ENCODE results near the gene DGKD. TPM values are rescaled to one million over a fixed set of nuclear protein-coding genes. Genes with fewer than 3 reads are reported as not detected.

DGKD gene
- total and polyA plus RNA-seq, 4 donors: 8.9 to 250 (median 68.3) TPM

DNA sequence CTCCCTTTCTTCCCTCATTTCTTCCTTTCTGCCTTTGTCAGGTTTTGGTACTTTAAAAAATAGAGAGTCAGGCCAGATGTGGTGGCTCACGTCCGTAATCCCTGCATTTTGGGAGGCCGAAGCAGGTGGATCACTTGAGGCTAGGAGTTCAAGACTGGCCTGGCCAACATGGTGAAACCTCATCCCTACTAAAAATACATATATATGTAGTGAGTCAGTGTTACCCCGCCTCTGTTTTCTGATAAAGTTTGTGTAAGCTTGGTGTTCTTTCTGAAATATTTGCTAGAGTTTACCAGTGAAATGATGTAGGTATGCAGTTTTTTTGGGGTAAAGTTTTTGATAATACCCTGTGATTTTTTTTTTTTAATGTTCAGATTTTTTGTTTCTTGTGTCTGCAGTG is 58.8 kb downstream of the DGKD start:
- H3K27ac ChIP-seq (ENCODE audit: low read depth in 1 of 2, low read length in 2 of 2): peak overlapping the region; percentile 20 to 52
- DNase-seq: no peak
- 40 to 48% methylated on average over 4 of the region's 4 CpGs for WGBS, 2 donors

DNA sequence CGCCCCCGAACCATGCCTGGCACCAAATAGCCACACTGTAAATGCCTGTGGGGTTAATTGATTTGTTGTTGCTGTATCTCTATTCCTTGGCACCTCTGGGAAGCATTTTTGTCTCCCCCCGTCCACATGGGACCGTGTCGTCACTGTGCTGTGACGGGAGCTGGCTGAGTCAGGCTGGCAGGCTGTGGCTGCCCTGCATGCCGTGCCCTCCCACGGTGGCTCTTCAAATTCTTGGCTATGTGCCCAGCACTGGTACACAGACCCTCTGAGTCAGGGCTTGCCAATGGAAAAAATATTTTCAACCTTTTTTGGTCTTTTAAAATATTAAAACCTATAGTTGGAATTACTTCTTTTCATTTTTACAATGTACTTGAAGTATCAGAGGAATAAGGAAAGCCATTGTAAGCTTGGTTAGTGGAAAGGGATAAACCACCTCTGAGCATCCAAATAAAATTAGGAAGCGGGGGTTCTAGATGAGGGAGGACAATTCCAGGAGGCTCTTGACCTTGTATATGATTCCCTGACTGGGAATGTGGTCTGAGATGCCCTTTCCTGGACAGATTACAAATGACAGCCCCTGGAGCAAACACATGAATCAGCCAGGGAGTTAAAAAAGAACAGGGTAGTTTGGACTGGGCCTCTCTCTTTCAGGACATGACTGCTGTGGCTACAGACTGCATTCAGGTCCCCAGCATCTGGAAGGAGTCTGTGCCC is 59.4 kb downstream of the DGKD start:
- no peaks in the 10 kb centered on the region for H3K9me3 ChIP-seq (ENCODE audit: control insufficient read depth, low read length)
- DNase-seq (peak; percentile 87 to 93), ATAC-seq (ENCODE audit: low FRiP score) (peak; percentile 77)
- 8 to 10% methylated on average over 9 of the region's 9 CpGs for WGBS, 2 donors
- H3K4me3 ChIP-seq (ENCODE audit: low read length in 2 of 2): no peak overlapping the region
- H3K27ac ChIP-seq (ENCODE audit: low read depth in 1 of 2, low read length in 2 of 2): peak overlapping the region; percentile 98 to 100
- intact Hi-C loops (cut with DNase I): no loop called here
- no peaks in the 10 kb centered on the region for H3K27me3 ChIP-seq (ENCODE audit: control insufficient read depth in 1 of 2, insufficient read depth in 2 of 2, low read length in 1 of 2)
- H3K4me1 ChIP-seq (ENCODE audit: control insufficient read depth in 1 of 2, insufficient read depth in 2 of 2, low read length in 2 of 2): peaks cover 4 to 14% of the 10 kb centered on the region in 2 donors
- H3K36me3 ChIP-seq (ENCODE audit: control insufficient read depth in 1 of 2, insufficient read depth in 2 of 2, low read length in 1 of 2): peaks cover 0 to 2% of the 10 kb centered on the region in 2 donors

More for the DNA sequence above, 58.8 kb downstream of the DGKD start:
- H3K4me1 ChIP-seq (ENCODE audit: control insufficient read depth in 1 of 2, insufficient read depth in 2 of 2, low read length in 2 of 2): peaks cover 4 to 10% of the 10 kb centered on the region in 2 donors
- H3K27me3 ChIP-seq (ENCODE audit: control insufficient read depth in 1 of 2, insufficient read depth in 2 of 2, low read length in 1 of 2): no peaks in the 10 kb centered on the region
- H3K36me3 ChIP-seq (ENCODE audit: control insufficient read depth in 1 of 2, insufficient read depth in 2 of 2, low read length in 1 of 2): peaks cover 0 to 2% of the 10 kb centered on the region in 2 donors
- intact Hi-C loops (cut with DNase I): no loop called here
- no peaks in the 10 kb centered on the region for H3K9me3 ChIP-seq (ENCODE audit: control insufficient read depth, low read length)
- H3K4me3 ChIP-seq (ENCODE audit: low read length in 2 of 2): no peak overlapping the region
- no peak for ATAC-seq (ENCODE audit: low FRiP score)

DNA sequence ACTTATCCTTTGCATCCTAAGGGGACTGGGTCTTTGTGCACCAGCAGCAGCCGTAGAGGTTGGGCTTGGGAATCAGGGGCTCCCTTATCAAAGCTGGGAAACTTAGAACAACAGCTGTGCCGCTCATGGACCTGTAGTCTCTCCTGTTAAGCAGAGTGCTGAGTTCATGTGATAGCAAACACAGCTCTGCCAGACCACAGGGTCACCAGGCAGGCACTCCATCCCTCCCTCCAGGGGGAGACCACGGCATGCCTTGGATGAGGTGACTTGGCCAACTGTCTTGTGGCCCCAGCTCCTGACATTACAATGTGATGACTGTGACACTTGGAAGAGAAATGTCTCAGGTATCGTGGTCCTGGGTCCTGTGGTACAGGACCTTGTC is 60.0 kb downstream of the DGKD start:
- no peak for ATAC-seq (ENCODE audit: low FRiP score)
- Histone ChIP-seq H3K4me3 (ENCODE audit: low read length in 2 of 2) (no peak overlapping the region), H3K9me3 (ENCODE audit: control insufficient read depth, low read length) (no peaks in the 10 kb centered on the region), H3K36me3 (ENCODE audit: control insufficient read depth in 1 of 2, insufficient read depth in 2 of 2, low read length in 1 of 2) (peaks cover 0 to 2% of the 10 kb centered on the region in 2 donors), H3K27me3 (ENCODE audit: control insufficient read depth in 1 of 2, insufficient read depth in 2 of 2, low read length in 1 of 2) (no peaks in the 10 kb centered on the region), H3K4me1 (ENCODE audit: control insufficient read depth in 1 of 2, insufficient read depth in 2 of 2, low read length in 2 of 2) (peaks cover 4 to 14% of the 10 kb centered on the region in 2 donors), H3K27ac (ENCODE audit: low read depth in 1 of 2, low read length in 2 of 2) (peak overlapping the region; percentile 98 to 100)
- WGBS, 2 donors: 10 to 19% methylated on average over 4 of the region's 4 CpGs
- no peak for DNase-seq
- intact Hi-C loops (cut with DNase I): no loop called here

DNA sequence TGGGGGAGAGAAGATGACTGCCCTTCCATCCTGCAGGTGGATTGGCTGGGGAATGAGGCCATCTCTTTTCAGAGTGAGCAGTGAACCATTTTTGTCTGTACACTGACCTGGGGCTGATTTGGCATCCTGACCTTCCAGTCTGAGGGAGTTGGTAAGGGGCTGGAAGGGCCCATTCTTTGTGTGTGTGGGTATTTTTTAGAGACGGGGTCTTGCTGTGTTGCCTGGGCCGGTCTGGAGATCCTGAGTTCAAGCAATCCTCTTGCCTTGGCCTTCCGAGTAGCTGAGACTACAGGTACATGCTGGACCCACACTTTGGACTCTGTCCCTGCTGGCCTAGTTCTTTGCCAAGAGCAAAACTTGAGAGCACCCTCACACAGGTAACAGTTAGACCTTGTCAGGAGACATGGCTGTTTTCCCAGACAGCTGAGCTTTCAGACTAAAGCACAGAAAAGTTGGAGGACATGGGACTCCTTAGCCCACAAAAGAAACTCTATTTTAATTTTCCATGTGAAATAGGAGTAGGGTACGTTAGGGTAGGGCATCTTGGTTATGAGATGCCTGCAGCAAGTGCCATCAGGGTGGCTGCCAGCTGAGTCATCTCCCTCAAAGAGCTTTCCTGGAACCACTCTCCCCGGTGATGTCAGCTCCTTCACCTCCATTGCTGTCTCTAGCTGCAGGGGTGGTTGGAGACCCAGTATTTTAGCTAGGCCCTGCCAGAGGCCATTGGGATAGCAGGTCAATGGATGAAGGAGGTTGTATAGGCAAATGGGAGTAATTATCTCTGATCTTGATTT is 60.7 kb downstream of the DGKD start:
- 56 to 59% methylated on average over 5 of the region's 5 CpGs for WGBS, 2 donors
- Histone ChIP-seq H3K36me3 (ENCODE audit: control insufficient read depth in 1 of 2, insufficient read depth in 2 of 2, low read length in 1 of 2) (peaks cover 0 to 2% of the 10 kb centered on the region in 2 donors), H3K27ac (ENCODE audit: low read depth in 1 of 2, low read length in 2 of 2) (peak overlapping the region; percentile 98 to 100), H3K9me3 (ENCODE audit: control insufficient read depth, low read length) (no peaks in the 10 kb centered on the region), H3K27me3 (ENCODE audit: control insufficient read depth in 1 of 2, insufficient read depth in 2 of 2, low read length in 1 of 2) (no peaks in the 10 kb centered on the region), H3K4me1 (ENCODE audit: control insufficient read depth in 1 of 2, insufficient read depth in 2 of 2, low read length in 2 of 2) (peaks cover 4 to 10% of the 10 kb centered on the region in 2 donors), H3K4me3 (ENCODE audit: low read length in 2 of 2) (no peak overlapping the region)
- DNase-seq: peak; percentile 72 to 87
- ATAC-seq (ENCODE audit: low FRiP score): no peak
- intact Hi-C loops (cut with DNase I): loop anchor here in 1 of 2 donors (5.0 kb wide), 1 partner anchor 72 kb away; no protein-coding TSS in a partner anchor

DNA sequence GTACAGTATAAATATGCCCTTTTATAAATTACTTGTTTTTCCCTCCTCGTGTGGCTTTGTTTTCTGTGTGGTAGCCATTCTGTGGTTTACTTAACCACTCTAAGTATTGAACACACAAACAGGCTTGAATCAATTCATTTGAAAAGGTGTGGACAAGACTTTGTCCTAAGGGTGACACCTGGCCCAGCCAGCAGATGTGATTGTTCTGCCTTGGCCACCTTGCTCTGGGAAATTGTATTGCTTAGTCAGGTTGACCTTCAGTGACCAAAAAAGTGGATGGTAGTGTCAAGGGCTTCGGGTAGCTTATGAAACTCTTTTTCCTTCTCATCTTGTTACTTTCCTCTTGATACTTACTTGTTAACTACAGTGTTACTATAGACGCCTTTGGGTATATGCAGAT is 61.9 kb downstream of the DGKD start:
- ATAC-seq (ENCODE audit: low FRiP score) (no peak), DNase-seq (no peak)
- H3K4me1 ChIP-seq (ENCODE audit: control insufficient read depth in 1 of 2, insufficient read depth in 2 of 2, low read length in 2 of 2): peaks cover 0 to 10% of the 10 kb centered on the region in 2 donors
- intact Hi-C loops (cut with DNase I): loop anchor here in 1 of 2 donors (5.0 kb wide), 1 partner anchor 71 kb away; no protein-coding TSS in a partner anchor
- no peaks in the 10 kb centered on the region for H3K27me3 ChIP-seq (ENCODE audit: control insufficient read depth in 1 of 2, insufficient read depth in 2 of 2, low read length in 1 of 2)
- no peak overlapping the region for H3K27ac ChIP-seq (ENCODE audit: low read depth in 1 of 2, low read length in 2 of 2)
- no peak overlapping the region for H3K4me3 ChIP-seq (ENCODE audit: low read length in 2 of 2)
- 87 to 89% methylated on average over 3 of the region's 3 CpGs for WGBS, 2 donors
- H3K36me3 ChIP-seq (ENCODE audit: control insufficient read depth in 1 of 2, insufficient read depth in 2 of 2, low read length in 1 of 2): peaks cover 0 to 2% of the 10 kb centered on the region in 2 donors
- H3K9me3 ChIP-seq (ENCODE audit: control insufficient read depth, low read length): no peaks in the 10 kb centered on the region

DNA sequence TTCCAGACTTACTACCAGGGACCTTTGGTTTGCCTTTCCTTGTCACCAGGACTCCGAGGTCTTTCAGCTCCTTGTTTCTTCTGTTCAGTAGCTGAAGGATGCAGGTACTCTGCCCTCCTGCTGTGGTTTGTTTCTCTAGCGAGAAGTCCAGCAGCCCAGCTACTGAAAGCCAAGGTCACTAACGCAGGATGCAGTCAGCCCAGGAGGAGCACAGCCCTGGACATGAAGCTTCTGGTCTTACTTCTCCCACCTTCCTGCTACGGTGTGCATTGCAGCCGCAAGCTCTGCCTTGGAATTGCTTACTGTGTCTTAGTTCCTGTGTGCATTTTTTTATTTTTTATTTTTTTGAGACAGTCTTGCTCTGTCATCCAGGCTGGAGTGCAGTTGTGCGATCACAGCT is 62.4 kb downstream of the DGKD start:
- intact Hi-C loops (cut with DNase I): loop anchor here in 1 of 2 donors (5.0 kb wide), 1 partner anchor 71 kb away; no protein-coding TSS in a partner anchor
- H3K27me3 ChIP-seq (ENCODE audit: control insufficient read depth in 1 of 2, insufficient read depth in 2 of 2, low read length in 1 of 2): no peaks in the 10 kb centered on the region
- no peak overlapping the region for H3K4me3 ChIP-seq (ENCODE audit: low read length in 2 of 2)
- H3K36me3 ChIP-seq (ENCODE audit: control insufficient read depth in 1 of 2, insufficient read depth in 2 of 2, low read length in 1 of 2): peaks cover 0 to 2% of the 10 kb centered on the region in 2 donors
- peaks cover 0 to 10% of the 10 kb centered on the region in 2 donors for H3K4me1 ChIP-seq (ENCODE audit: control insufficient read depth in 1 of 2, insufficient read depth in 2 of 2, low read length in 2 of 2)
- WGBS, 2 donors: 90 to 91% methylated on average over 6 of the region's 6 CpGs
- H3K9me3 ChIP-seq (ENCODE audit: control insufficient read depth, low read length): no peaks in the 10 kb centered on the region
- DNase-seq (no peak), ATAC-seq (ENCODE audit: low FRiP score) (no peak)
- H3K27ac ChIP-seq (ENCODE audit: low read depth in 1 of 2, low read length in 2 of 2): peak overlapping the region in 1 of 2 donors; percentile 49

DNA sequence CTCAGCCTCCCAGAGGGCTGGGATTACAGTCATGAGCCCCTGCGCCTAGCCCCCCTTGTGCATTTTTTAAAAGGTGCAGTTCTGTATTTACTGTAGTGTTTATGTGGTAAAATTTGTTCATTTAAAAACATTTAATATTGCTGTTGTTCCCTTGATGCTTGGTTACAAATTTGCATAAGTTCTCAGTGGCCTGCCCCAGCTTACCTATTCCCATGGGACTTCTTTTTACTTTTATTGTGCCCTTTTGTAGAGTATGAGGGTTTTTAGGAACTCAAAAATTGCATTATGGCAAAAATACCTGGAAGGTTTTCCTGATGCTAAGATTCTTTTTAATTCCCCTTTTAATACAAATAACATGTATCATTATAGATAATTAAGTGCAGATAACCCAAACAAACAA is 63.0 kb downstream of the DGKD start:
- Histone ChIP-seq H3K9me3 (ENCODE audit: control insufficient read depth, low read length) (no peaks in the 10 kb centered on the region), H3K36me3 (ENCODE audit: control insufficient read depth in 1 of 2, insufficient read depth in 2 of 2, low read length in 1 of 2) (peaks cover 0 to 2% of the 10 kb centered on the region in 2 donors), H3K4me1 (ENCODE audit: control insufficient read depth in 1 of 2, insufficient read depth in 2 of 2, low read length in 2 of 2) (peaks cover 5 to 10% of the 10 kb centered on the region in 2 donors), H3K27me3 (ENCODE audit: control insufficient read depth in 1 of 2, insufficient read depth in 2 of 2, low read length in 1 of 2) (no peaks in the 10 kb centered on the region), H3K4me3 (ENCODE audit: low read length in 2 of 2) (no peak overlapping the region), H3K27ac (ENCODE audit: low read depth in 1 of 2, low read length in 2 of 2) (no peak overlapping the region)
- 96 to 100% methylated on average over 1 of the region's 1 CpG for WGBS, 2 donors
- DNase-seq: no peak
- ATAC-seq (ENCODE audit: low FRiP score): no peak
- intact Hi-C loops (cut with DNase I): loop anchor here in 1 of 2 donors (5.0 kb wide), 1 partner anchor 70 kb away; no protein-coding TSS in a partner anchor

DNA sequence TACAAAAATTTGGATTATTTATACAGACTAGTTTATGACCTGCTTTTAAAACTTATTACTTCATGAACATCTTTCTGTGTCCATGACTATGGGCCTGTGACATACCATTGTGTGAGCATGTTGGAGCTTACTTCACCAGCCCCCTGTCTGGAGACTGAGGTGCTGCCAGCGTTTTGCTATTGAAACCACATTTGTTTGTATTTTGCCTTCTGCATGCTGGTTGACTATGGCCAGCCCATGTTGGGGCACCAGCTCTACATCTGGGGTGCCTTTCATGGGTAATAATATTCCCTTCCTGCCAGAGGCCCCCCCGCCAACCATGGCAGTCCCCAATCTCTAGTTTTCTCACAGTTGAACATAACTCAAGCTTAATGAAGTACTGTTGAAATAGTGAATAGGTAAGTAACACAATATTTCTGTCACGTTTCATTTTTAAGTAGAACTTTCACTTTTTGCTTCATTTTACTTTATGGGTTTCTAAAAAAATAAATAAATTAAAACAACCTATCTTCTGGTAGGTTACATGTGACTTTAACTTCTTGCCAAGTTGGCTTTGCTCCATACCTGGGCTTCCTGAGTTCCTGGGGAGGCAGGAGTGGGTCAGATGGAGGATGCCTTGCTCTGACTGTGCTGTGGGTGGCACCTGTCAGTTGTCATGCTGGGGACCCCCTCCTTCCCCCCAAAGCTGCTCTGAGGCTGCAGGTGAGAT is 63.9 kb downstream of the DGKD start:
- WGBS, 2 donors: 76% methylated on average over 3 of the region's 3 CpGs
- Histone ChIP-seq H3K27ac (ENCODE audit: low read depth in 1 of 2, low read length in 2 of 2) (peak overlapping the region in 1 of 2 donors; percentile 88), H3K27me3 (ENCODE audit: control insufficient read depth in 1 of 2, insufficient read depth in 2 of 2, low read length in 1 of 2) (no peaks in the 10 kb centered on the region), H3K4me3 (ENCODE audit: low read length in 2 of 2) (no peak overlapping the region), H3K9me3 (ENCODE audit: control insufficient read depth, low read length) (no peaks in the 10 kb centered on the region), H3K36me3 (ENCODE audit: control insufficient read depth in 1 of 2, insufficient read depth in 2 of 2, low read length in 1 of 2) (peaks cover 0 to 2% of the 10 kb centered on the region in 2 donors), H3K4me1 (ENCODE audit: control insufficient read depth in 1 of 2, insufficient read depth in 2 of 2, low read length in 2 of 2) (peaks cover 6 to 10% of the 10 kb centered on the region in 2 donors)
- ATAC-seq (ENCODE audit: low FRiP score) (no peak), DNase-seq (no peak)
- intact Hi-C loops (cut with DNase I): loop anchor here in 1 of 2 donors (5.0 kb wide), 1 partner anchor 69 kb away; no protein-coding TSS in a partner anchor

Measured in aorta (tissue), 5 donors.